ENCODE results near the gene RPTOR.
"Not testable (repeated sequence)": the region's sequence is repeated elsewhere in the genome, so short reads cannot be mapped to it uniquely, and the experiment has no call there.

RPTOR gene

DNA sequence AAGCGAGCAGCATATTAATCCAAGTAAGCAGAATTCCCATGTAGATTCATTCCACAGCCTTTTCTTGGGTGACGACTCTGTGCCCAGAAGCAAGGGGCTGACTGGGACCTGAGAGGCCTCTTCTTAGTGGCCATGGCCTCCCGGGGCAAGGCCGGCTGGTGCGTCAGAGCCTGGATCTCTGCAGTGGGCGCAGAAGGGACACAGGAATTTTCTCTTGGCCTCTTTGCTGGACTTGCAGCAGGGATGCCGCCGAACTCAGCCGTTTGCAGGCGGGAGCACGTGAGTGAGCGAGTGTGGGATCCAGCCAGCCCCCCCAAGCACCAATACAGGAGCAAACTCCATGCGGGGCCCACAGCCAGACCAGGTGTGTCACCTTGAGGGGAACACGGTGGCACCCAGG, 151.8 kb downstream of the RPTOR start:
- DNase-seq, result no peak

DNA sequence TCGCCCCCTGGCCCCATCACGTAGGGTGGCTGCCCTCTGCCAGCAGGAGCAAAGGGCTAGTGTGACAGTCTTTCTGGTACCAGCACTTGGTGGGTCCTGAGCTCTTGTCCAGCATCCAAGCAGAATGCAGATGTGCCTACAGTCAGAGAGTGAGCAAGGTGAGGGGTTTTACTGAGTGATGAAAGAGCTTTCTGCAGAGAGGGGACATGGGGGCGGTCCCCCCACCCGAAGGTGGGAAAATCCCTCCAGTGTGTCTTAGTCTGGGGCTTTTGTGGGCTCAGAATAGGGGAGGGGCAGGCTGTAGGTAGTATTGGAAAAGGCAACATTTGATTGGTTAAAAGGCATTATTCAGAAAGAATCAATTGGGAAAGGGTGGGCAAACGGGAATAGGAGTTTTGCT, 152.3 kb downstream of the RPTOR start:
- DNase-seq, result no peak

DNA sequence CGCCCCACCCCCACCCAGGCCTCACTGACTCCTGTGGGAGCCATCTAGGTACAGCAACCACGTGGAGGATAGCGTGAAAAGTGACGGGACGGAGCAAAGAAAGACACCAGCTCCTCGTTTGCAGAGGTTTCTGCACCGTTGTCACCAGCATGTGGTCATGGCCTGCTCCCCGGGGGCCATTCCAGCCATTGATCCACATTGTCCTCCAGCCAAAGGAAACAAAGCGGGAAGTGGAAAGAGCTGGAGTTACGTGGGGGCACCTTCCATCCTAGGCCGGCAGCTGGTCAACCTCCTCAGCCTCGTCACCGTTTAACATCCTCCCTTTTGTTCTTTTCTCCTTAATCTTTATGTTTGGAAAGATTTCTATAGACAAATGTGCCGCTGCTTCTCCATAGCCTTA, 153.7 kb downstream of the RPTOR start:
- no peak for DNase-seq

DNA sequence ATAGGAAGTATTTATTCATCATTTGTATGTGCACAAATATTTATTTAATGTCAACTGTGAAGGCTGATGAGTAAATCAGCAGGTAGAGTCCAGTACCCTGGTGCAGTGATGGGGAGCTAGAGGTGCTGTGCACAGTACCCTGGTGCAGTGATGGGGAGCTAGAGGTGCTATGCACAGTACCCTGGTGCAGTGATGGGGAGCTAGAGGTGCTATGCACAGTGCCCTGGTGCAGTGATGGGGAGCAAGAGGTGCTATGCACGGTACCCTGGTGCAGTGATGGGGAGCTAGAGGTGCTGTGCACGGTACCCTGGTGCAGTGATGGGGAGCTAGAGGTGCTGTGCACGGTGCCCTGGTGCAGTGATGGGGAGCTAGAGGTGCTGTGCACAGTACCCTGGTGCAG, 154.6 kb downstream of the RPTOR start:
- DNase-seq, result not testable (repeated sequence)

GRCh38 chr17:80701730-80702129, 157.1 kb downstream of the RPTOR start:
- DNase-seq, result no peak

DNA sequence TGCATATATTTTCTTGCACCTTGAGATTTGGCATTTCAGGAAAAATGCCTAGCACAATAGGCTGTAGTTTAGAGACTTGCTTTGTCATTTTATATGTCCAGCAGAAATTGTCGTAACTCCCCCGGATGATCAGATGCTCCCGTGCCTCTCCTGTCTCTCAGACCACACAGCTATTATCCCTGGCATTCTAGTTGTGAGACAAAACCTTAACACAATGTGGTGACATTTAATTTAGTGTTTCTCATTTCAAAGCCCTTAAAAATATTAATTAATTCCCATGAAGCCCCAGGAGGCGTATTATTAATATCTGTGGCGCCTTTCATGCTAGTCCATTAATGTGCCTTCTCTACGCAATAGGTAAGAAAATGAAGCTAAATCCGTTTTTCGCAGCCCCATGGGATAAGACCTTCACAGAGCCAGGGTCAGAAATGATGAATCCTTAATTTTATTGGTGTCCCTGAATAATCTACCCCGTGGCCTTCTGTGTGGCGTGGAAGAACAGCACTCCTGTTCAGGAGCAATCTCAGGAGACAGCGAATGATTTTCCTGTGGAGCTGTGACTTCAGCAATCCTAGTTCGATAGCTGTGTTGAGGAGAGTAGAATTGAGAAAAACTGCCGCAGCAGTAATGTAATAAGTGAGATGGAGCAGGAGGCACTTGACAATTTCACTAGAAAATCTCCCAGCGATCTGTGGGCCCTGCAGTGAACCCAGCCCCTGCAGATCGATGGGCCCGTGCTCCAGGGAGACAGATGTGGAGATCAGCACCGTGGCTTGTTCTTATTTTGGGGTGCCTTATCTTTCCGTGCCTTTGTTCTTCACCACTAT, 157.9 kb downstream of the RPTOR start:
- DNase-seq, result no peak

- DNase-seq, result no peak
Measured at GRCh38 chr17:80703142-80703478, 158.5 kb downstream of the RPTOR start.

GRCh38 chr17:80704381-80704819, 159.8 kb downstream of the RPTOR start:
- DNase-seq, result no peak

DNA sequence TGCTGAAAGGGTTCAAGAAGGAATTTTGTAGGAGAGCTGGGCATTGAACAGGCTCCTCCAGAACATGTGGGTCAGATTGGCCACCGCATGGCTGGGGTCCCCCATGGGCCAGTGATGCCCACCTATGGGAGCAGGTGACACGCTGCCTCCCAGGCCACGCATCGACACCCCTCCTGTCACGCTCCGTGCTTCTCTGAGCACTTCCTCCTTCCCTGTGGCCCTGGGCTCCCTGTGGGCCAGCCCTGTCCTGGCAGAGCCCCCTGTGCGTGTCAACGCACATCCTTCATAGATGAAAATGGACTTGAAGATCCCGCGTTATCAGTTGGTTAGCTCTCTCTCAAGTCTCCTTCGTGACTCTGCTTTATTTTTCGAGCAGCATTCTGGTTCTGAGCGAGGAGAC, 160.3 kb downstream of the RPTOR start:
- DNase-seq, result no peak

GRCh38 chr17:80705988-80706387, 161.3 kb downstream of the RPTOR start:
- DNase-seq, result no peak

GRCh38 chr17:80706463-80706867, 161.8 kb downstream of the RPTOR start:
- DNase-seq, result no peak

- DNase-seq, result no peak
Measured at GRCh38 chr17:80708480-80708879, 163.8 kb downstream of the RPTOR start.

DNA sequence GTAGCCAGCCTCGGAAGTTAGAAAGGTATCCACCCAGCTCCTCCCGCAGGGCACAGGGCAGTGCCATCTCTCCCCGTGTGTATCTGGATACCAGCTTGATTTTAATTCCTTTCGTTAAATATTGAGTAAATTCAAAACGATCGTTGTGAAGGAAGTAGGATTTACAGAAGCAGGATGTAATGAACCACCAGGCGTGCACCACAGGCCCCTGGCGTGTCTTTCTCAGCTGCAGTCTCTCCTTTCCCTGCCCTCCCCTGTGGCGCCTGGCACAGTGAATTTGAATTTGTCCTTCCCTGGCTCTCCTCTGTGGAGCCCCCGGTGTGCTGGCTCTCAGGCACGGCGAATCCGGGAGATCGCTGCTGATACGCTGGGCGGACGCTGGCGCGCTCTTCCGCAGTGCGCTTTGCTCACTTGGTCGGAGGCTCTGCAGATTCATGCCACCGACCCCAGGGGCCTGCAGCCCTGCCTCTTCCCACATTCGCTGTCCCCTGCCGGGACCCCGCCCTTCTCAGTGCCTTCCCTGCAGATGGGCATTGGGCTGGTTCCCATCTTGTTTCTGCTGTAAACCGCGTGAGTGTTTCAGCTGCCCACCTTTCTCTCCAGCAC, 164.6 kb downstream of the RPTOR start:
- DNase-seq, result no peak

- no peak for DNase-seq
Measured at GRCh38 chr17:80710714-80711302, 166.2 kb downstream of the RPTOR start.

DNA sequence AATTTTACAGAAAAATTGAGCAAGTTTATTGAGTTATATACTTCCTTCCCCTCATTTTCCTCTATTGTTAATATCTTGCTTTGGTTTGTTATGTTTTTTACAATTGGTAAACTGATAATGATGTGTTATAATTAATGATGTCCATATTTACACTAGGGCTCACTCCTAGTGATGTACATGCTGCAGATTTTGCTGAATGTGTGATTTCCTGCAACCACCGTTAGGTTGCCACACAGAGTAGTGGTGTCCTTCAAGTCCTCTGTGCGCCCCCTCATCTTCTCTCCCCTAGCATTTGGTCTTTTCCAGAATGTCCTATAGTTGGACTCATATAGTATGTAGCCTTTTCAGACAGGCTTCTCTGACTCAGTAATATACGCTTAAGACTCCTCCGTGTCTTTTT, 167.5 kb downstream of the RPTOR start:
- DNase-seq, result no peak

DNA sequence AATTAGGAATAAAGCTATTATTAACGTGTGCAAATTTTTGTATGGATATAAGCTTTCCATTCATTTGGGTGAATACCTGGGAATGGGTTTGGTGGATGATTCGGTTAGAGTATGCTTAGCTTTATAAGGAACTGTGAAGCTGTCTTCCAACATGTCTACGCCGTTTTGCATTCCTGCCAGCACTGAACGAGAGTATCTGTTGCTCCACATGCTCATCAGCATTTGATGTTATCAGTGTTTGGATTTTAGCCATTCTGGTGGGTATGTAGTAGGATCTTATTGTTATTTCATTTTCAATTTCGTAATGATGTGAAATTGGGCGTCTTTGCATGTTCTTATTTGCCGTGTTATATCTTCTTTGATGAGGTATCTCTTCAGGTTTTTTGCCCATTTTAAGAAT, 168.0 kb downstream of the RPTOR start:
- no peak for DNase-seq

DNA sequence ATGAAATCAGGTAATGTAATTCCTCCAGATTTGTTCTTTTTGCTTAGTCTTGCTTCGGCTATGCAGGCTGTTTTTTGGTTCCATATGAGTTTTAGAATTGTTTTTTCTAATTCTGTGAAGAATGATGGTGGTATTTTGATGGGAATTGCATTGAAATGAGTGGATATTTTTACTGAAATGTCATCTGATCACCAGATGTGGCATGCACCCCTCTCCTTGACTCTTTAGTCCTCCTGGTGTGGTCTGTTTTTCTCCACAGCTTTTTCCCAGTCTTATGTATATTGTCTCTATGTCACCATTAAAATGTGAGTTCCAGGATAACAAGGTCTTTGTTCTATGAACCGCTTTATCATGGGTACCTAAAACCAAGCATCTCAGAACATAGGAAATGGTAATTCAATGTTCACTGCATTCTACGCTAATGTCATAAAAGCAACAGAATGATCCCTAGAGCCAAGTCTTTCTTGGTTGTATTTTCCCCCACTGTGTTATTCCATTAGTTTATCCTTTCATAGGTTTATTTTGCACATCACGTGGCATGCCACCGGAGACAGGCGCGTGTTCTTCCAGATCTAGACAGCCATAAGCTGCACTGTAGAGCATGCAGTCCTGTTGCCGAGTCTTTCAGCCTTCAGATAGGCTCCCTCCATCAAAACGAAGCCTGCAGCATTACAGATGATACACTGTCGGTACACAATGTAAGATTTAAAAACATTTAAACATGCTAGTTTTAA, 172.5 kb downstream of the RPTOR start:
- DNase-seq, result no peak

- no peak for DNase-seq
Measured at GRCh38 chr17:80717720-80718083, 173.1 kb downstream of the RPTOR start.

DNA sequence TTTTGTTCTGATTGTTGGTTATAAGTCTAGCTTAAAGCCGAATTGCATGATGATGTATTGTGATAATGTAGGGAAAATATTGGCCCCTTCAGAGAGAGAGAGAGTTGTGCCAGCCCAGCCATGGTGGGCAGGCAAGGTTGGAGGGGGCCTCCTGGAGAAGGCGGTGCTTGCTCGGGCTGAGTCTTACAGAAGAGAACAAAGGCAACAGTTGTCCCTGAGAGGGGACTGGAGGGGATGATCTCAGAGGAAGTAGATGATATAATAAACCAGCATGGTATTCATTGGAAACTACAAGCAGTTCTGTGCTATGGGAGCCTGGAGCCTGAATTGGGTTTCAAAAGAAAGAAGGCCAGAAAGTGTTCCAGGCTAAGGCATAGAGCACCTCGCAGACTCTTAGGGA, 173.8 kb downstream of the RPTOR start:
- DNase-seq, result no peak

DNA sequence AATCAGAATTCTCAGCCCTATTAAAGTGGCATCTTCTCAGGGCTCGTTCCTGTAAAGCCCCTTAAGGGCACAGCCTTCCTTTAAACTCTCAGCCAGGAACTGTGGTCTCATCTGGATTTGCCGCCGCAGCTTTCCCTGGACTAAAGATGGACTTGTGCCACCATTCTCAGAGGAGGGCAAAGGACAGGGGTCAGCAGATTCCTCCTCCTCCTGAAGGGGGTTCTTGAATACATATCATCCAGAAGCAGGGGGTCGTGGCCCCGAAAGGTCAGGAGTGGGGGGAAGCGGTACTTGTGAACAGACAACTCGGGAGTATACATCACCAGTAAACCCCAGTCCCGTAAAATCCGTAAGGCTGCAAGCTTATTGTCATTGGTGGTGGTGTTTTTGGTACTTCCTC, 174.8 kb downstream of the RPTOR start:
- DNase-seq, result no peak

DNA sequence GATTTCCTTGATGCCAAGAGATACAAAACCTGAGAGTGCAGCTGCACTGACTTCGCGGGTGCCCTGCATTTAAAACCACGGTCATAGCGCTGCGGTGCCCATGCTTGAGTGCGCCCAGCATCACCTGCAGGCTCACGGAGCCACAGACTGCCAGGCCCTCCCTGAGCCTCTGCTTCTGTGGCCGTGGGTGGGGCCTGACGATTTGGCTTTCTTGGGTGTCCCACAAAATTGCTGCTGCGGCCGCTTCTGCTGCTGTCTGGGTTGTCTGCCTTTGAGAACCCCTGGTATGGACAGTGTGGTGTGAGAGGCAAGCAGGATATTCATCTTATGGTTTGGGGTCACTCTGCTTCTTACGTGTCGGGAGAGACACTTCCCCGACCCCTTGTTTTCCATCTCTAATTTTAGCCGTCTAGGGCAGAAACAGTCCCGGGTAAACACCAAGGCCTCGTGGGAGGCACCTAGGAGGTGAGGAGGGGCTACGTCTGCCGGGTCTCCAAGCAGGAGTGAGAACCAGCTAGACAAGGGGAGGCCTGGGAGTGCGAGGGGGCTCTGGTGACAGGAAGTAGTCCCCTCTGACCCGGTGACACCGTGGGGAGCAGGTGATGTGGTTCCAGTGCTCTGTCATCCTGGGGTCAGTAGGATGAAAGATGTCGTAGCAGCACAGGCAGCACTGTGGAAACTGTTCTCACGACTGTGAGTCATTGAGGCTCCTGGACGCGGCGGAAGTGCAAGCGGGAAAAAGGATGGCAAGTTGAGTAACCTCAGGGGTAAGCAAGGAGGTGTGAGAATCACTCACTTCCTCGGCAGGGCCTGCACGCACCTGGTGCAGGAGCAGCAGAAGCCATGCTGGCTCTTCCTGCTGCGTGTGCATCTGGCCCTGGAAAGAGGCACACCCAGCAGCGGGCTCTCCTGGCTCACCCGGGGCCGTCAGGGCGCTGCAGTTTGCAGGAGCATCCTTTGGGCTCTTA, 176.3 kb downstream of the RPTOR start:
- DNase-seq, result no peak

DNA sequence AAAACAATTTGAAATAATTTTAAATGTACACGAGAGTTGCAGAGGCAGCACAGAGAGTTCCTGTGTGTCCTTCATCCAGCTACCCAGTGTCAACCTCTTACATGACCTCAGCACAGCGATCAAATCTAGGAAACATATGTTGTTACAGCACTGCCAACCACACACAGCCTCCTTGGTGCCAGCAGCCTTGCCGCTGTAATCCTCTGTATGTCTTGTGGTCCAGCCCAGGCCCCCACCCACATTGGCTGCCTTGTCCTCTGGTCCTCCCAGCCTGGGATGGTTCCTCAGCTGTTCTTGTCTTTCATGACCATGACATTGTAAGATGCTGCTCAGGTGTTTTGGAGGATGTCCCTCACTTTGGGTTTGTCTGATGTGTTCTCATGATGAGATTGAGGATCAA, 178.0 kb downstream of the RPTOR start:
- DNase-seq, result no peak
